SK-N-SH treated with all-trans-retinoic acid at 6 μM for 48 hours (cell line): ENCODE results near the gene ST3GAL3.

Source experiments
- ATAC-seq: fragments of 200-7000 bp; cut with Tn5 transposase; 3 replicates; pipeline ENCODE4 v1.9.1; 2020; ENCODE audit warnings: mild to moderate bottlenecking, moderate library complexity
- ARNTL ChIP-seq: fragments of 450-650 bp; formaldehyde crosslinking; IDR thresholded peaks from 2 replicates; pipeline ENCODE4 v1.5.0; 2020; ENCODE audit warnings: low read depth, mild to moderate bottlenecking, moderate library complexity, borderline replicate concordance
- CREB5 ChIP-seq: fragments of 250-450 bp; sonication (Bioruptor Pico); IDR thresholded peaks from 2 replicates; pipeline ENCODE4 v1.5.1; 2020; ENCODE audit warnings: low read depth, mild to moderate bottlenecking, moderate library complexity
- CSDC2 ChIP-seq: fragments of 250-450 bp; sonication (Bioruptor Pico); IDR thresholded peaks from 2 replicates; pipeline ENCODE4 v1.5.0; 2020; ENCODE audit warnings: mild to moderate bottlenecking, moderate library complexity
- CSRNP3 ChIP-seq: fragments of 250-450 bp; sonication (Bioruptor Pico); IDR thresholded peaks from 2 replicates; pipeline ENCODE4 v1.5.1; 2021; ENCODE audit warnings: mild to moderate bottlenecking, moderate library complexity
- GLIS3 ChIP-seq: fragments of 250-450 bp; sonication (Bioruptor Pico); IDR thresholded peaks from 2 replicates; pipeline ENCODE4 v1.5.0; 2020; ENCODE audit warnings: mild to moderate bottlenecking, moderate library complexity
- ISL1 ChIP-seq: fragments of 250-450 bp; sonication (Bioruptor Pico); IDR thresholded peaks from 2 replicates; pipeline ENCODE4 v2.1.2; 2022; ENCODE audit warnings: mild to moderate bottlenecking, moderate library complexity
- OSR1 ChIP-seq: fragments of 250-450 bp; sonication (Bioruptor Pico); IDR thresholded peaks from 2 replicates; pipeline ENCODE4 v1.8.0; 2022; ENCODE audit warnings: moderate library complexity, mild to moderate bottlenecking, inconsistent platforms
- PATZ1 ChIP-seq: fragments of 250-450 bp; sonication (Bioruptor Pico); IDR thresholded peaks from 2 replicates; pipeline ENCODE4 v1.8.0; 2020; ENCODE audit warnings: mild to moderate bottlenecking, moderate library complexity, borderline replicate concordance
- POU6F1 ChIP-seq: fragments of 250-450 bp; sonication (Bioruptor Pico); IDR thresholded peaks from 2 replicates; pipeline ENCODE4 v1.8.0; 2021; ENCODE audit warnings: low read depth, mild to moderate bottlenecking, moderate library complexity, borderline replicate concordance
- PPARA ChIP-seq: fragments of 250-450 bp; sonication (Bioruptor Pico); IDR thresholded peaks from 2 replicates; pipeline ENCODE4 v1.5.0; 2020; ENCODE audit warnings: mild to moderate bottlenecking, borderline replicate concordance
- RARB ChIP-seq: fragments of 250-450 bp; sonication (Bioruptor Pico); IDR thresholded peaks from 2 replicates; pipeline ENCODE4 v1.8.0; 2021; ENCODE audit warnings: mild to moderate bottlenecking, moderate library complexity
- SNAI2 ChIP-seq: fragments of 250-450 bp; sonication (Bioruptor Pico); IDR thresholded peaks from 2 replicates; pipeline ENCODE4 v1.5.0; 2020; ENCODE audit warnings: mild to moderate bottlenecking, moderate library complexity
- TCF4 ChIP-seq: fragments of 250-450 bp; sonication (Bioruptor Pico); IDR thresholded peaks from 2 replicates; pipeline ENCODE4 v1.8.0; 2021; ENCODE audit warnings: mild to moderate bottlenecking, moderate library complexity, borderline replicate concordance
- TSHZ2 ChIP-seq: fragments of 250-450 bp; sonication (Bioruptor Pico); IDR thresholded peaks from 2 replicates; pipeline ENCODE4 v1.5.0; 2020; ENCODE audit warnings: mild to moderate bottlenecking, moderate library complexity
- ZC3H10 ChIP-seq: fragments of 250-450 bp; sonication (Bioruptor Pico); IDR thresholded peaks from 2 replicates; pipeline ENCODE4 v1.5.1; 2021; ENCODE audit warnings: mild to moderate bottlenecking, moderate library complexity
- ZFP3 ChIP-seq: fragments of 250-450 bp; sonication (Bioruptor Pico); IDR thresholded peaks from 2 replicates; pipeline ENCODE4 v1.5.0; 2020; ENCODE audit warnings: mild to moderate bottlenecking, moderate library complexity
- ZFP30 ChIP-seq: fragments of 450-650 bp; formaldehyde crosslinking; IDR thresholded peaks from 2 replicates; pipeline ENCODE4 v1.5.0; 2022; ENCODE audit warnings: mild to moderate bottlenecking, moderate library complexity
- ZNF565 ChIP-seq: fragments of 450-650 bp; formaldehyde crosslinking; conservative IDR thresholded peaks from 2 replicates; pipeline ENCODE4 v1.5.0; 2020; ENCODE audit warnings: low read depth, mild to moderate bottlenecking, moderate library complexity
- ZNF70 ChIP-seq: fragments of 450-650 bp; formaldehyde crosslinking; IDR thresholded peaks from 2 replicates; pipeline ENCODE4 v1.5.0; 2020; ENCODE audit warnings: mild to moderate bottlenecking, moderate library complexity
- ZNF8 ChIP-seq: fragments of 450-650 bp; formaldehyde crosslinking; IDR thresholded peaks from 2 replicates; pipeline ENCODE4 v1.5.0; 2020; ENCODE audit warnings: mild to moderate bottlenecking, moderate library complexity

The ST3GAL3 gene

GRCh38 chr1:43847290-43847689 lies 140.0 kb downstream of the ST3GAL3 start:
- no peak for ATAC-seq
- no peak for TF ChIP-seq TSHZ2 (CRISPR knock-in tag)
- peak; percentile 86 for TF ChIP-seq ZNF8
- no peak for TF ChIP-seq ISL1
- no peak for TF ChIP-seq PATZ1 (CRISPR knock-in tag)
- TF ChIP-seq, all 23 proteins: peak for 1

- no peak for ATAC-seq
- no peak for TF ChIP-seq RARB (CRISPR knock-in tag)
- no peak for TF ChIP-seq CSRNP3 (CRISPR knock-in tag)
- no peak for TF ChIP-seq ARNTL
- TF ChIP-seq TCF4 (CRISPR knock-in tag), result no peak
- no peak for TF ChIP-seq ZFP3 (CRISPR knock-in tag)
- no peak for TF ChIP-seq GLIS3 (CRISPR knock-in tag)
- no peak for TF ChIP-seq OSR1 (CRISPR knock-in tag)
- TF ChIP-seq CSDC2, result no peak
- TF ChIP-seq ZNF70, result no peak
- TF ChIP-seq TSHZ2 (CRISPR knock-in tag), result no peak
- TF ChIP-seq POU6F1, result no peak
- TF ChIP-seq ISL1, result no peak
- TF ChIP-seq ZC3H10 (CRISPR knock-in tag), result no peak
- no peak for TF ChIP-seq CREB5 (CRISPR knock-in tag)
- TF ChIP-seq ZNF565 (CRISPR knock-in tag), result no peak
- no peak for TF ChIP-seq PPARA (CRISPR knock-in tag)
- no peak for TF ChIP-seq ZFP30 (CRISPR knock-in tag)
- TF ChIP-seq PATZ1 (CRISPR knock-in tag), result no peak
- no peak for TF ChIP-seq SNAI2
- TF ChIP-seq, all 23 proteins: peak for 0
Observed at GRCh38 chr1:43847882-43848281, 140.5 kb downstream of the ST3GAL3 start.
